ENCODE data around the gene UFC1.

UFC1 gene

GRCh38 chr1:161200992-161201835 lies 47.4 kb downstream of the UFC1 start:
- Histone ChIP-seq H3K4me3 (IDR thresholded peaks at IDR 0.05; ENCODE audit: insufficient read depth, low read depth, low read length) (peak overlapping the region; percentile 100), H3K4me1 (ENCODE audit: low read depth, poor library complexity, severe bottlenecking) (peaks cover 18% of the 10 kb centered on the region), H3K79me2 (ENCODE audit: insufficient read depth, low read depth) (peaks cover 14% of the 10 kb centered on the region; the same call in 1 of the 2 replicates), H3K9ac (peak overlapping the region; percentile 73), H3K27me3 (ENCODE audit: insufficient read depth, low read depth) (no peaks in the 10 kb centered on the region; the same call in 1 of the 2 replicates), H3K4me2 (peak overlapping the region; percentile 94), H4K20me1 (ENCODE audit: insufficient read depth) (no peaks in the 10 kb centered on the region), H3K36me3 (ENCODE audit: insufficient read depth) (no peaks in the 10 kb centered on the region), H3K27ac (peak overlapping the region; percentile 60), H2AFZ (ENCODE audit: low read depth) (peak overlapping the region; percentile 94)
- TF ChIP-seq CTCF (conservative IDR thresholded peaks at IDR 0.05; ENCODE audit: low read depth, low read length), result no peak

GRCh38 chr1:161201836-161202712 lies 48.3 kb downstream of the UFC1 start, which contains the start of gene NDUFS2:
Gene NDUFS2 (plus strand): TSS chr1:161202367. CDS start chr1:161202386, 19 bp downstream.
- H3K36me3 ChIP-seq (ENCODE audit: insufficient read depth), result no peaks in the 10 kb centered on the region; the same call in 1 of the 2 replicates
- TF ChIP-seq CTCF (conservative IDR thresholded peaks at IDR 0.05; ENCODE audit: low read depth, low read length), result no peak; the same call in 1 of the 2 replicates
- H3K4me1 ChIP-seq (ENCODE audit: low read depth, poor library complexity, severe bottlenecking), result peaks cover 18% of the 10 kb centered on the region
- peak within 1 kb of the TSS; percentile 94 for H3K4me2 ChIP-seq
- H3K9ac ChIP-seq, result peak within 1 kb of the TSS; percentile 73
- H3K4me3 ChIP-seq (IDR thresholded peaks at IDR 0.05; ENCODE audit: insufficient read depth, low read depth, low read length), result peak within 1 kb of the TSS; percentile 100
- peaks cover 14% of the 10 kb centered on the region; the same call in 1 of the 2 replicates for H3K79me2 ChIP-seq (ENCODE audit: insufficient read depth, low read depth)
- peak within 1 kb of the TSS; percentile 94 for H2AFZ ChIP-seq (ENCODE audit: low read depth)
- H3K27ac ChIP-seq, result peak within 1 kb of the TSS; percentile 60
- no peaks in the 10 kb centered on the region; the same call in 1 of the 2 replicates for H3K27me3 ChIP-seq (ENCODE audit: insufficient read depth, low read depth)
- no peaks in the 10 kb centered on the region for H4K20me1 ChIP-seq (ENCODE audit: insufficient read depth)

DNA sequence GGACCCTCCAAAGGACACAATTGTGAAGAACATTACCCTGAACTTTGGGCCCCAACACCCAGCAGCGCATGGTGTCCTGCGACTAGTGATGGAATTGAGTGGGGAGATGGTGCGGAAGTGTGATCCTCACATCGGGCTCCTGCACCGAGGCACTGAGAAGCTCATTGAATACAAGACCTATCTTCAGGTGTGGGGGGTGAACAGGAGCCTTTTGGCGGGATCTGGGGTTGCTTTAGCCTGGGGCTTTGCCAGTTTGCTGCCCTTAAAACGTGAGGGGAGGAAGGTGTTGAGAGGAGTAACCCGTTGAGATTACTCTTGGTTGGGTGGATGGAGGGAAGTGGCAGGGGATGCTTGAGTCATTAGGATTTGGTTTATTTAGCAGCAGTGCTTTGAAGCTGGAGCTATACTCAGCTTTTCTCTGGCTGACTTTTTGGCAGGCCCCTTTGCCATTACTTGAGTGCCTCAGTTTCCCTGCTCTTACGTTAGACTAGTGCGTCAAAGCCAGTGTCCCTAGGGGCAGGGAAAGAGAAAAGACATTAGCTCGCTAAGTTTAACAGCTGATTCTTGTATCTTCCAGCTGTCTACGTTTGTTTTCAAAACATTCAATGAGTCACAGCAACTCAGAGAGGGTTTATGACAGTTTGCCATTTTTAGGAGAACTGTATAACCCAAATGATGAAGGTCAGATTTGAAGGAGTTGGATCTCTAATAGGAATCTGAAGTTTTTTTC lies 52.8 kb downstream of the UFC1 start:
- Histone ChIP-seq H3K4me1 (ENCODE audit: low read depth, poor library complexity, severe bottlenecking) (peaks cover 22% of the 10 kb centered on the region), H3K36me3 (ENCODE audit: insufficient read depth) (no peaks in the 10 kb centered on the region; the same call in 1 of the 2 replicates), H3K27me3 (ENCODE audit: insufficient read depth, low read depth) (no peaks in the 10 kb centered on the region), H3K79me2 (ENCODE audit: insufficient read depth, low read depth) (peaks cover 14% of the 10 kb centered on the region; the same call in 1 of the 2 replicates), H3K9ac (no peak overlapping the region), H2AFZ (ENCODE audit: low read depth) (no peak overlapping the region), H3K27ac (no peak overlapping the region), H3K4me3 (IDR thresholded peaks at IDR 0.05; ENCODE audit: insufficient read depth, low read depth, low read length) (no peak overlapping the region), H4K20me1 (ENCODE audit: insufficient read depth) (no peaks in the 10 kb centered on the region), H3K4me2 (no peak overlapping the region)
- TF ChIP-seq CTCF (conservative IDR thresholded peaks at IDR 0.05; ENCODE audit: low read depth, low read length), result no peak

- no peak overlapping the region for H3K27ac ChIP-seq
- H3K4me2 ChIP-seq, result no peak overlapping the region
- H3K4me1 ChIP-seq (ENCODE audit: low read depth, poor library complexity, severe bottlenecking), result peaks cover 19% of the 10 kb centered on the region
- no peak for TF ChIP-seq CTCF (conservative IDR thresholded peaks at IDR 0.05; ENCODE audit: low read depth, low read length)
- peaks cover 14% of the 10 kb centered on the region; the same call in 1 of the 2 replicates for H3K79me2 ChIP-seq (ENCODE audit: insufficient read depth, low read depth)
- H4K20me1 ChIP-seq (ENCODE audit: insufficient read depth), result no peaks in the 10 kb centered on the region
- H3K4me3 ChIP-seq (IDR thresholded peaks at IDR 0.05; ENCODE audit: insufficient read depth, low read depth, low read length), result no peak overlapping the region
- H2AFZ ChIP-seq (ENCODE audit: low read depth), result no peak overlapping the region
- no peak overlapping the region for H3K9ac ChIP-seq
- no peaks in the 10 kb centered on the region for H3K27me3 ChIP-seq (ENCODE audit: insufficient read depth, low read depth)
- H3K36me3 ChIP-seq (ENCODE audit: insufficient read depth), result no peaks in the 10 kb centered on the region; the same call in 1 of the 2 replicates
Measured at GRCh38 chr1:161207173-161207572, 53.4 kb downstream of the UFC1 start.

All from KMS-11 (cell line).